AG10803 (cell line): ENCODE results near the gene RNF183.

Source experiments
- DNase-seq: peaks from one replicate; pipeline ENCODE4 v3.0.0; 2010; ENCODE audit warnings: low read depth
- H3K4me3 ChIP-seq: 2 replicates; pipeline ENCODE4 v1.5.1; 2011; ENCODE audit warnings: mild to moderate bottlenecking, low read length, control low read depth
- CTCF ChIP-seq: conservative IDR thresholded peaks from 2 replicates; pipeline ENCODE4 v1.5.1; 2011; ENCODE audit warnings: mild to moderate bottlenecking, low read length, control low read depth, inconsistent platforms

RNF183 gene

GRCh38 chr9:113337714-113338113, 34.5 kb upstream of the RNF183 start:
- DNase-seq: no peak
- H3K4me3 ChIP-seq: no peak overlapping the region
- TF ChIP-seq CTCF: no peak

GRCh38 chr9:113331780-113332179, 28.6 kb upstream of the RNF183 start:
- H3K4me3 ChIP-seq: no peak overlapping the region
- no peak for TF ChIP-seq CTCF
- no peak for DNase-seq

GRCh38 chr9:113328045-113328782, 25.0 kb upstream of the RNF183 start:
- DNase-seq: no peak
- H3K4me3 ChIP-seq: no peak overlapping the region
- TF ChIP-seq CTCF: no peak

GRCh38 chr9:113326230-113326629, 23.1 kb upstream of the RNF183 start:
- no peak for DNase-seq
- TF ChIP-seq CTCF: no peak
- no peak overlapping the region for H3K4me3 ChIP-seq

- DNase-seq: no peak
- no peak overlapping the region for H3K4me3 ChIP-seq
- no peak for TF ChIP-seq CTCF
Observed at GRCh38 chr9:113322671-113323070, 19.5 kb upstream of the RNF183 start.

GRCh38 chr9:113320051-113320450, 16.9 kb upstream of the RNF183 start:
- DNase-seq: no peak
- no peak overlapping the region for H3K4me3 ChIP-seq
- no peak for TF ChIP-seq CTCF

- no peak overlapping the region for H3K4me3 ChIP-seq
- no peak for TF ChIP-seq CTCF
- no peak for DNase-seq
Observed at GRCh38 chr9:113319054-113319453, 15.9 kb upstream of the RNF183 start.
